A673 (cell line): ENCODE data around the gene TAAR5. TPM values are rescaled to one million over a fixed set of nuclear protein-coding genes. Genes with fewer than 3 reads are reported as not detected.
"Not testable (repeated sequence)": the region's sequence is repeated elsewhere in the genome, so short reads cannot be mapped to it uniquely, and the experiment has no call there.

Source experiments
- Bru-seq: library from RNA; stranded (reverse); fragments of 400-500 nt; gene quantifications from one replicate; lab custom pipeline; 2021; lab: Mats Ljungman, UMichigan
- BruChase-seq, 2 experiments: library from RNA; stranded (reverse); fragments of 400-500 nt; gene quantifications; one replicate each; lab custom pipeline; 2021; lab: Mats Ljungman, UMichigan
- BruUV-seq: library from RNA; stranded (reverse); fragments of 400-500 nt; replicated peaks from 2 replicates; lab custom pipeline; 2021; lab: Mats Ljungman, UMichigan
- CTCF ChIA-PET: fragments of 300-600 bp; sonication (Branson Sonifier 250); formaldehyde crosslinking; loops from one replicate; lab custom pipeline; 2022; ENCODE audit warnings: antibody characterized with exemption; lab: Charles Lee
- POLR2A ChIA-PET: fragments of 300-600 bp; sonication (Branson Sonifier 250); formaldehyde crosslinking; loops from one replicate; lab custom pipeline; 2022; ENCODE audit warnings: antibody characterized with exemption; ENCODE audit not compliant: low non-redundant PET; lab: Charles Lee
- DNase-seq: peaks from one replicate; pipeline ENCODE4 v3.0.0-alpha.2; 2015; ENCODE audit warnings: low spot score
- H3K27ac ChIP-seq: fragments of 200-600 bp; sonication (generic); 2 replicates; pipeline ENCODE4 v1.5.1; 2016; ENCODE audit warnings: mixed run types, low read depth, mild to moderate bottlenecking, mixed read lengths, antibody characterized with exemption, low read length; ENCODE audit not compliant: poor library complexity, severe bottlenecking
- H3K27me3 ChIP-seq: fragments of 200-600 bp; sonication (generic); replicated peaks from 2 replicates; pipeline ENCODE4 v1.6.1; 2017; ENCODE audit warnings: mixed run types, low read depth, mild to moderate bottlenecking, mixed read lengths, antibody characterized with exemption, low read length; ENCODE audit not compliant: insufficient read depth, poor library complexity
- H3K36me3 ChIP-seq: fragments of 200-600 bp; sonication (generic); 2 replicates; pipeline ENCODE4 v1.6.1; 2016; ENCODE audit warnings: mixed run types, mild to moderate bottlenecking, mixed read lengths, antibody characterized with exemption, low read length; ENCODE audit not compliant: insufficient read depth, poor library complexity, severe bottlenecking
- H3K4me1 ChIP-seq: fragments of 200-600 bp; sonication (generic); 2 replicates; pipeline ENCODE4 v1.6.1; 2017; ENCODE audit warnings: mixed run types, mild to moderate bottlenecking, mixed read lengths, antibody characterized with exemption, low read length; ENCODE audit not compliant: insufficient read depth, poor library complexity, severe bottlenecking
- H3K4me3 ChIP-seq: fragments of 200-600 bp; sonication (generic); 2 replicates; pipeline ENCODE4 v1.5.1; 2016; ENCODE audit warnings: low read depth, mixed run types, mild to moderate bottlenecking, mixed read lengths, low read length; ENCODE audit not compliant: poor library complexity, severe bottlenecking
- H3K9me3 ChIP-seq: fragments of 200-600 bp; sonication (generic); 2 replicates; pipeline ENCODE4 v1.6.1; 2016; ENCODE audit warnings: mixed run types, low read depth, mild to moderate bottlenecking, mixed read lengths, antibody characterized with exemption, low read length; ENCODE audit not compliant: poor library complexity, severe bottlenecking
- CTCF ChIP-seq: fragments of 300-800, 200-600 bp; sonication (generic); conservative IDR thresholded peaks from 2 replicates; pipeline ENCODE4 v1.5.1; 2017; ENCODE audit warnings: low read depth, mild to moderate bottlenecking, antibody characterized with exemption, low read length, moderate library complexity, mixed read lengths
- EZH2 ChIP-seq: fragments of 200-600 bp; sonication (generic); IDR thresholded peaks from 2 replicates; pipeline ENCODE4 v1.6.1; 2017; ENCODE audit warnings: borderline replicate concordance, low read depth, mild to moderate bottlenecking, mixed read lengths, antibody characterized with exemption, low read length; ENCODE audit not compliant: poor library complexity, severe bottlenecking
- intact Hi-C: fragments of 100-400 bp; cut with micrococcal nuclease; formaldehyde crosslinking; loops from one replicate; pipeline ENCODE4 v1.10.0; 2022; ENCODE audit not compliant: unreplicated experiment
- long read RNA-seq: library from polyadenylated mRNA; stranded (forward); transcript quantifications from one replicate; pipeline ENCODE4 v2.0.0, GENCODE V29; 2022
- total RNA-seq: library from RNA; stranded (reverse); gene quantifications from 2 replicates; pipeline ENCODE4 v1.2.3, GENCODE V29; 2021

The TAAR5 gene, protein sequence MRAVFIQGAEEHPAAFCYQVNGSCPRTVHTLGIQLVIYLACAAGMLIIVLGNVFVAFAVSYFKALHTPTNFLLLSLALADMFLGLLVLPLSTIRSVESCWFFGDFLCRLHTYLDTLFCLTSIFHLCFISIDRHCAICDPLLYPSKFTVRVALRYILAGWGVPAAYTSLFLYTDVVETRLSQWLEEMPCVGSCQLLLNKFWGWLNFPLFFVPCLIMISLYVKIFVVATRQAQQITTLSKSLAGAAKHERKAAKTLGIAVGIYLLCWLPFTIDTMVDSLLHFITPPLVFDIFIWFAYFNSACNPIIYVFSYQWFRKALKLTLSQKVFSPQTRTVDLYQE
- total RNA-seq (not detected in 2 replicates), Bru-seq, nascent RNA (not detected), BruChase-seq, experiment 1, labeled RNA remaining after a 2-hour chase (not detected), BruChase-seq, experiment 2, labeled RNA remaining after a 6-hour chase (not detected)
- long read RNA-seq, result 0 reads

DNA sequence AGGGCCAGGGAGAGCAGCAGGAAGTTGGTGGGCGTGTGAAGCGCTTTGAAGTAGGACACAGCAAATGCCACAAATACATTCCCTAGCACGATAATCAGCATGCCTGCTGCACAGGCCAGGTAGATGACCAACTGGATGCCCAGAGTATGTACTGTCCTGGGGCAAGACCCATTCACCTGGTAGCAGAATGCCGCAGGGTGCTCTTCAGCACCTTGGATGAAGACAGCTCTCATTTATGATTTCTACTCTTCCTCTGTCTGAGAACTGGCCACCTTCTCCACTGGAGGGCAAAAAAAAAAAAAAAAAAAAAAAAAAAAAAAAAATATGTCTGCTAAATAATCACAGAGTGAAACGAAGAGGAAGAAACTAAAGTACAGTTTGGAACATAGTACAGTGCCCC, at the start of gene TAAR5:
TSS of gene TAAR5 (minus strand) at position 288 of the 400 bp plus-strand sequence. CDS start at position 233, 55 bp downstream.
- DNase-seq, result no peak
- no peaks in the 10 kb centered on the region for H3K9me3 ChIP-seq
- intact Hi-C loops, result no loop called here
- ChIA-PET CTCF (no interaction called here), POLR2A (no interaction called here)
- TF ChIP-seq EZH2 (no peak), CTCF (no peak)
- no TSS peak for BruUV-seq
- H3K27ac ChIP-seq, result no peak within 1 kb of the TSS
- no peaks in the 10 kb centered on the region for H3K4me1 ChIP-seq
- peaks cover 49% of the 10 kb centered on the region for H3K27me3 ChIP-seq
- H3K4me3 ChIP-seq, result no peak within 1 kb of the TSS
- no peaks in the 10 kb centered on the region for H3K36me3 ChIP-seq

- POLR2A ChIA-PET, H3K27ac ChIP-seq, H3K9me3 ChIP-seq, DNase-seq, H3K4me1 ChIP-seq, H3K36me3 ChIP-seq, BruUV-seq, H3K4me3 ChIP-seq, intact Hi-C loops, CTCF ChIA-PET: not testable (repeated sequence)
- H3K27me3 ChIP-seq, result peaks cover 33% of the 10 kb centered on the region
Measured at GRCh38 chr6:132637135-132637534, 47.6 kb upstream of the TAAR5 start.

DNA sequence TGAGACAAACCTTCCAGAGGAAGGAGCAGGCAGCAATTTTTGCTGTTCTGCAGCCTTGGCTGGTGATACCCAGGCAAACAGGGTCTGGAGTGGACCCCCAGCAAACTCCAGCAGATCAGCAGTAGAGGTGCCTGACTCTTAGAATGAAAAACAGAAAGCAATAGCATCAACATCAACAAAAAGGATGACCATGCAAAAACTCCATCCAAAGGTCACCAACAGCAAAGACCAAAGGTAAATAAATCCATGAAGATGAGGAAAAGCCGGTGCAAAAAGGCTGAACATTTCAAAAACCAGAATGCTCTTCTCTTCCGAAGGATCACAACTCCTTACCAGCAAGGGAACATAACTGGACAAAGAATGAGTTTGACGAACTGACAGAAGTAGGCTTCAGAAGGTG, 46.4 kb upstream of the TAAR5 start:
- POLR2A ChIA-PET, intact Hi-C loops, H3K4me3 ChIP-seq, H3K9me3 ChIP-seq, H3K4me1 ChIP-seq, DNase-seq, H3K36me3 ChIP-seq, CTCF ChIA-PET, H3K27ac ChIP-seq, BruUV-seq: not testable (repeated sequence)
- H3K27me3 ChIP-seq, result peaks cover 35% of the 10 kb centered on the region

- CTCF ChIA-PET, result not testable (repeated sequence)
Measured at GRCh38 chr6:132635288-132635687, 45.7 kb upstream of the TAAR5 start.

More at GRCh38 chr6:132635288-132635687, 45.7 kb upstream of the TAAR5 start:
- BruUV-seq, H3K4me1 ChIP-seq, H3K36me3 ChIP-seq, POLR2A ChIA-PET, intact Hi-C loops, H3K9me3 ChIP-seq, H3K4me3 ChIP-seq, H3K27ac ChIP-seq, DNase-seq: not testable (repeated sequence)
- H3K27me3 ChIP-seq, result peaks cover 36% of the 10 kb centered on the region
